Mesothelial cell of epicardium (in vitro differentiated cells): ENCODE results near the gene FASN. TPM values are rescaled to one million over a fixed set of nuclear protein-coding genes. Genes with fewer than 3 reads are reported as not detected.
A peak's percentile ranks its signal among the peaks of the same experiment; 100 is the strongest.

Experiments
- DNase-seq, 2 experiments: peaks; one replicate each; pipeline ENCODE4 v3.0.0; 2021; ENCODE audit warnings: low spot score in 2 of 2; ENCODE audit not compliant: unreplicated experiment in 2 of 2
- H3K27ac Mint-ChIP-seq: 2 replicates; pipeline ENCODE4 v1.8.0; 2021; ENCODE audit warnings: mixed read lengths
- H3K27me3 Mint-ChIP-seq: 2 replicates; pipeline ENCODE4 v1.8.0; 2021; ENCODE audit warnings: low read depth, mixed read lengths
- H3K36me3 Mint-ChIP-seq: 2 replicates; pipeline ENCODE4 v1.8.0; 2021; ENCODE audit warnings: mixed read lengths
- H3K4me1 Mint-ChIP-seq: 2 replicates; pipeline ENCODE4 v1.8.0; 2021; ENCODE audit warnings: mixed read lengths
- H3K4me3 Mint-ChIP-seq: 2 replicates; pipeline ENCODE4 v1.8.0; 2021; ENCODE audit warnings: mild to moderate bottlenecking, moderate library complexity, mixed read lengths
- H3K9me3 Mint-ChIP-seq: 2 replicates; pipeline ENCODE4 v1.8.0; 2021; ENCODE audit warnings: mixed read lengths
- total RNA-seq: library from RNA; stranded (reverse); gene quantifications from 3 replicates; pipeline ENCODE4 v1.2.1, GENCODE V29; 2021
- TF ChIP-seq, protein P1 (sequence below): fragments of 200-600 bp; sonication (generic); IDR thresholded peaks from one replicate; pipeline ENCODE4 v1.5.0; 2021; ENCODE audit warnings: antibody characterized with exemption; ENCODE audit not compliant: unreplicated experiment

FASN gene
- total RNA-seq, 1 donor from 2014 or later = 227 TPM

GRCh38 chr17:82065638-82066303 is 32.3 kb downstream of the FASN start, which contains the start of gene DUS1L:
TSS of gene DUS1L (minus strand) at chr17:82065804. CDS start at chr17:82065059, 745 bp downstream.
- Mint-ChIP-seq H3K9me3 (no peaks in the 10 kb centered on the region), H3K4me1 (no peaks in the 10 kb centered on the region), H3K27me3 (peaks cover 3% of the 10 kb centered on the region), H3K4me3 (peak within 1 kb of the TSS; percentile 71), H3K27ac (peak within 1 kb of the TSS; percentile 81), H3K36me3 (no peaks in the 10 kb centered on the region)
- TF ChIP-seq, protein P1, sequence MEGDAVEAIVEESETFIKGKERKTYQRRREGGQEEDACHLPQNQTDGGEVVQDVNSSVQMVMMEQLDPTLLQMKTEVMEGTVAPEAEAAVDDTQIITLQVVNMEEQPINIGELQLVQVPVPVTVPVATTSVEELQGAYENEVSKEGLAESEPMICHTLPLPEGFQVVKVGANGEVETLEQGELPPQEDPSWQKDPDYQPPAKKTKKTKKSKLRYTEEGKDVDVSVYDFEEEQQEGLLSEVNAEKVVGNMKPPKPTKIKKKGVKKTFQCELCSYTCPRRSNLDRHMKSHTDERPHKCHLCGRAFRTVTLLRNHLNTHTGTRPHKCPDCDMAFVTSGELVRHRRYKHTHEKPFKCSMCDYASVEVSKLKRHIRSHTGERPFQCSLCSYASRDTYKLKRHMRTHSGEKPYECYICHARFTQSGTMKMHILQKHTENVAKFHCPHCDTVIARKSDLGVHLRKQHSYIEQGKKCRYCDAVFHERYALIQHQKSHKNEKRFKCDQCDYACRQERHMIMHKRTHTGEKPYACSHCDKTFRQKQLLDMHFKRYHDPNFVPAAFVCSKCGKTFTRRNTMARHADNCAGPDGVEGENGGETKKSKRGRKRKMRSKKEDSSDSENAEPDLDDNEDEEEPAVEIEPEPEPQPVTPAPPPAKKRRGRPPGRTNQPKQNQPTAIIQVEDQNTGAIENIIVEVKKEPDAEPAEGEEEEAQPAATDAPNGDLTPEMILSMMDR = no peak
- DNase-seq = no peak

DNA sequence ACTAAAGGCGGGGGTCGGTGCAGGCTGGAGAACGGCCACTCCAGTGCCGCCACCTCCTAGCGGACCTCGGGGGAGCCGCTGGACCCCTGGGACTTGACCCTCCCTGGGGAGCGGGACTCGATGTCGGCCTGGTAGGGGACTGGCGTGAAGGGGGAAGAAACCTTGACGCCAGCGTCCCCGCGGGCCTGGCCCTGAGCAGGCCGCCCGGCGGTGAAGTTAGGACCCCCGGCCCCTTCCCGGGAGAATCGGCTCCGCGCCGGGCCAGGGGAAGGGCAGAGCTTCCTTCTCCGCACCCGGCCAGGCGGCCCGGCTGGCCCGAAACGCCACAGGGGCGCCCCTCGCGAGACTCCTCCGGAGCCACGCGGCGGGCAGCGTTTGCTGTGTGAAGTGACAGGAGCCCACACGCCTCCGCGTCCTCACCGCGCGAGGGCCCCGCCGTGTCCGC is 32.8 kb downstream of the FASN start:
- DNase-seq = no peak
- H3K27ac Mint-ChIP-seq = no peak overlapping the region
- peak overlapping the region; percentile 64 for H3K4me3 Mint-ChIP-seq
- TF ChIP-seq, protein P1 = no peak
- no peaks in the 10 kb centered on the region for H3K9me3 Mint-ChIP-seq
- peaks cover 1% of the 10 kb centered on the region for H3K36me3 Mint-ChIP-seq
- H3K4me1 Mint-ChIP-seq = no peaks in the 10 kb centered on the region
- no peaks in the 10 kb centered on the region for H3K27me3 Mint-ChIP-seq

- H3K4me1 Mint-ChIP-seq = no peaks in the 10 kb centered on the region
- no peaks in the 10 kb centered on the region for H3K27me3 Mint-ChIP-seq
- DNase-seq = no peak
- peak overlapping the region; percentile 64 for H3K4me3 Mint-ChIP-seq
- peaks cover 4% of the 10 kb centered on the region for H3K36me3 Mint-ChIP-seq
- H3K9me3 Mint-ChIP-seq = no peaks in the 10 kb centered on the region
- TF ChIP-seq, protein P1 = no peak
- no peak overlapping the region for H3K27ac Mint-ChIP-seq
These were observed 33.4 kb downstream of the FASN start for GRCh38 chr17:82064433-82065192.

- no peaks in the 10 kb centered on the region for H3K9me3 Mint-ChIP-seq
- H3K27ac Mint-ChIP-seq = no peak overlapping the region
- H3K4me3 Mint-ChIP-seq = peak overlapping the region; percentile 64
- H3K27me3 Mint-ChIP-seq = no peaks in the 10 kb centered on the region
- DNase-seq = no peak
- TF ChIP-seq, protein P1 = no peak
- peaks cover 4% of the 10 kb centered on the region for H3K36me3 Mint-ChIP-seq
- no peaks in the 10 kb centered on the region for H3K4me1 Mint-ChIP-seq
These were observed 34.3 kb downstream of the FASN start for GRCh38 chr17:82063424-82064415.

- Mint-ChIP-seq H3K4me3 (no peak overlapping the region), H3K4me1 (no peaks in the 10 kb centered on the region), H3K27ac (no peak overlapping the region), H3K9me3 (no peaks in the 10 kb centered on the region), H3K27me3 (no peaks in the 10 kb centered on the region), H3K36me3 (peaks cover 4% of the 10 kb centered on the region)
- TF ChIP-seq, protein P1 = no peak
- DNase-seq = no peak
These were observed 35.1 kb downstream of the FASN start for GRCh38 chr17:82062984-82063368.
